SH-SY5Y (cell line): Measurements from ENCODE around the gene OR4D6.

Source experiments
- GATA2 ChIP-seq: IDR thresholded peaks from 2 replicates; pipeline ENCODE4 v1.6.1; 2011; ENCODE audit warnings: mild to moderate bottlenecking, low read depth, low read length
- GATA3 ChIP-seq: IDR thresholded peaks from 2 replicates; pipeline ENCODE4 v1.6.1; 2011; ENCODE audit warnings: low read depth, mild to moderate bottlenecking, low read length, moderate library complexity

- TF ChIP-seq GATA2 (no peak), GATA3 (no peak)
These were observed 31.6 kb upstream of the OR4D6 start for GRCh38 chr11:59425131-59425530.
